K562 (cell line): ENCODE data around the gene CHD6.

ENCODE experiments used
- CTCF ChIP-seq, 3 experiments: IDR thresholded peaks in 2 of 3; conservative IDR thresholded peaks in 1 of 3; 2 replicates each; pipeline ENCODE4 v1.5.1; 2011 to 2012; ENCODE audit warnings: low read length in 3 of 3, mild to moderate bottlenecking in 3 of 3, control low read depth in 2 of 3, improper control_type of control experiment in 1 of 3, inconsistent platforms in 1 of 3, low read depth in 1 of 3, mixed read lengths in 1 of 3, moderate library complexity in 1 of 3; ENCODE audit not compliant: insufficient read depth in 2 of 3
- EZH2 ChIP-seq: IDR thresholded peaks from 2 replicates; pipeline ENCODE4 v1.6.1; 2012; ENCODE audit warnings: low read depth, mild to moderate bottlenecking, inconsistent platforms, low read length, borderline replicate concordance
- FOXJ3 ChIP-seq: sonication (generic); formaldehyde crosslinking; IDR thresholded peaks from 2 replicates; pipeline ENCODE4 v1.4.0; 2020; ENCODE audit warnings: mild to moderate bottlenecking, missing genetic modification reagents
- HMGXB4 ChIP-seq: sonication (generic); formaldehyde crosslinking; IDR thresholded peaks from 2 replicates; pipeline ENCODE4 v1.8.1; 2023; ENCODE audit warnings: mild to moderate bottlenecking, missing genetic modification reagents
- PHB2 ChIP-seq: fragments of 450-650 bp; IDR thresholded peaks from 2 replicates; pipeline ENCODE4 v1.6.1; 2017; ENCODE audit warnings: low read depth
- PML ChIP-seq: IDR thresholded peaks from 2 replicates; pipeline ENCODE4 v1.6.1; 2012; ENCODE audit warnings: low read length, inconsistent platforms
- POLR2A ChIP-seq: fragments of 450-650 bp; conservative IDR thresholded peaks from 2 replicates; pipeline ENCODE4 v1.6.1; 2016
- PTBP1 ChIP-seq: fragments of 200-400 bp; formaldehyde crosslinking; IDR thresholded peaks from 2 replicates; pipeline ENCODE4 v1.6.1; 2017; ENCODE audit warnings: low read depth, low read length
- RFX5 ChIP-seq: IDR thresholded peaks from 2 replicates; pipeline ENCODE4 v1.6.1; 2011; ENCODE audit warnings: low read depth, mild to moderate bottlenecking, improper control_type of control experiment, low read length
- SMARCE1 ChIP-seq: fragments of 450-650 bp; IDR thresholded peaks from 2 replicates; pipeline ENCODE4 v1.7.1; 2016; ENCODE audit warnings: mild to moderate bottlenecking
- SMC3 ChIP-seq: conservative IDR thresholded peaks from 2 replicates; pipeline ENCODE4 v1.6.1; 2011; ENCODE audit warnings: low read depth, low read length, improper control_type of control experiment; ENCODE audit not compliant: insufficient read depth
- ZNF140 ChIP-seq: fragments of 250-450 bp; sonication (Bioruptor Pico); IDR thresholded peaks from 2 replicates; pipeline ENCODE4 v1.8.0; 2021; ENCODE audit warnings: moderate library complexity, mild to moderate bottlenecking, inconsistent platforms
- ZNF311 ChIP-seq: fragments of 250-450 bp; sonication (Bioruptor Pico); IDR thresholded peaks from 2 replicates; pipeline ENCODE4 v1.4.0; 2020; ENCODE audit warnings: mild to moderate bottlenecking, moderate library complexity

GRCh38 chr20:41598719-41599118, 19.5 kb downstream of the CHD6 start:
- TF ChIP-seq SMARCE1 (no peak), RFX5 (no peak), PTBP1 (no peak), HMGXB4 (CRISPR knock-in tag) (no peak), ZNF311 (CRISPR knock-in tag) (no peak), POLR2A (no peak), FOXJ3 (CRISPR knock-in tag) (no peak), EZH2 (no peak), CTCF (IDR thresholded peaks at IDR 0.05 in 2 of 3, conservative IDR thresholded peaks at IDR 0.05 in 1 of 3; ENCODE audit: insufficient read depth in 2 of 3, low read depth in 1 of 3, low read length in 3 of 3) (no peak), ZNF140 (CRISPR knock-in tag) (no peak), PHB2 (no peak), SMC3 (no peak), PML (no peak)
